HL-60/S4 treated with retinoic acid at 250 ng/mL for 4 days and 3 days (cell line): ENCODE data around the gene MYBBP1A.

ENCODE experiments used
- in situ Hi-C: fragments of 300-500 bp; cut with MboI; formaldehyde crosslinking; loops from 2 replicates; pipeline ENCODE4 v1.7.0; 2022; ENCODE audit warnings: low sequenced_read_pairs

Gene MYBBP1A

DNA sequence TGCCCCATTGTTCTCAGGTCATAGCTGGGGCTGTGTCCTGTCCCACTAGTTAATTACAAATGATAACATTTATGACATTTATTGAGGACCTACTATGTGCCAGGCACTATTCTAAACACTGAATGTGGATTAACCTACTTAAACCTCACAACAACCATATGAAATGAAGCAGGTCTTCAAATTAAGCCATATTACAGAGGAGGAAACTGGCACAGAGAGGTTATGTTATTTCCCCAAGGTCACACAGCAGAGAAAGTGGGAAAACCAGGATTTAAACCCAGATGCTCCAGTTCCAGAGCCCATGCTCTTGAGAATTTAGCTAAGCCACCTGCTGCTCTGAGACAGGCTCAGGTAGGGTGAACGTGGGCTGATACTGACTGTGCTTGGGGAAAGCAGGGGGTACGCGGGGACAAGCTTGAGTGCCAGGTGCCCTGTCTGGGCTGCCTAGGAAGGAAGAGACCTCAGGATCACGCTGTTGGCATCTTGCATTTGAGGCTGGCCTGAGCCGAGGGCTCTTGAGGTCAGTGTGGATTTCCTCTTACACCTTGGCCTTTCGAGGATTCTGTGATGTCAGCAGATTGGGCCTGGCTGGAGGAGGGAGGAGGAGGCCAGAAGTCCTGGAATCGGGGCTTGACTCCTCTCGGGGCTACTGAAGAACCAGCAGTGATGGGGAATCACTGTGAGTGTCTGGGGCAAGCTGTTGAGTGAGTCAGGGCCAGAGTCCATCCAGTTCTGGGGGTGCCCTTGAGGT is 47.6 kb downstream of the MYBBP1A start:
- in situ Hi-C loops, result no loop called here

DNA sequence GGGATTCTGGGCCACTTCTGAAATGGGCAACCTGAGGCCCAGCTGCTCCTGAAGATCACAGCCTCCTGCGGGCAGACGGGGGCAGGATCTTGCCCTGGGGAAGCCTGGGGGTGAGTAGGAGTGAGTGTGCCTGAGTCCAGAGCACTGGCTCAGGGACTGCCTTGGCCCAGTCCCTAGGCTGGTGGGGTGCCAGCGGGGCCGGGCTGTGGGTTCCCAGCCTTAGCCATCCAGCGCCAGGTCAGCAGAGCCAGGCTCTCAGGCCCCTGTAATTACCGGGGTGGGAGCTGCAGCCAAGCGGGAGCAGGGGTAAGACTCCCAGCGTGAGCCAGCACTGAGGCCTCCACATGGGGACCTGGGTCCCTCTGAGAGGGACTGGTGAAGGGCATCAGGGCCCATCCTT is 48.3 kb downstream of the MYBBP1A start:
- in situ Hi-C loops, result no loop called here

DNA sequence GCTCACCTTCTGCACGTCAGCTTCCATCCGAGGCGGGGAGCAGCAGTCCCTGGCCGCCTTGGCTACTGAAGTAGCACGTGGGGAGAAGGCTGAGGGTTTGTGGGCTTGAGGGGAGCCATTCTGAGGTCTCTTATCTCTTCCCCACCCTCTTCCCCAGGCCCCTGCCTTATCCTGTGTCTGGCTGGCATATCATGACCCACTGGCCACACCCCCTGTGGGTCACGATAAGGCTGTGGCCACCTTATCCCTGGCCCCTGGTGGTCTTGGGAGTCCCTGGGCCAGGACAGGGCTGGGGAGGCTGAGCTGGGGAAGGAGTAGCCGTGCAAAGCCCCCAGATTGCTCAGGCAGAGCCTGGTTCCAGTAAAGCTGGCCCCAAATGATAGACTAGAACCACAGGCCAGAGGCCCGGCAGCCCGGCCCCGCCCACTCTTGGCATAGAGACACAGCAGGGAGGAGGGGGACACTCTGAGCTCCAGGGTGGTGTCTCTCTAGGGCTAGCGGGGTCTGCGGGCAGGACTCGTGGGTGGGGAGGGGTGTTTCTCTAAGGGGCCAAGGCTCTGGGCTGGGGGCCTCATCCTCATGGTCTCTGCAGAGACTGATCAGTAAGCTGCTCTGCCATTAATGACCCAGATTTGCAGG is 48.9 kb downstream of the MYBBP1A start:
- in situ Hi-C loops, result no loop called here

DNA sequence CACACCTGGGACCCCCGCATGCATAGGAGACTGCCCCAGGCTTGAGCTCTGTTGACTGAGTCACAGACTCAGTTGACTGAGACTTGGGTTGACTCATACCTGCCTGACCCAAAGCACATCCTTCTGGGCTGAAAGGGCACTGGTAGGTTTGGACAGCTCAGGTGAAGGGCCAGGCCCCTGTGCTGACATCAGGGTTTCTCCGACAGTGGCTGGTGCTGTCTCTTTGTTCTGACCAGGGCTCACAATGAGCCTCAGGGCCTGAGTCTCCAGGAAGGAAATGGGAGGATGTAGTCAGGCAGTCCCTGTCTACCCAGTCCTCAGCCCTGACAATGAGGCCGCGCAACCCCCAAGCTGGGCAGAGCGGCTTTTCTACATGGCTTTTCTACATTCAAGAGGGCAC is 50.0 kb downstream of the MYBBP1A start:
- in situ Hi-C loops, result no loop called here

DNA sequence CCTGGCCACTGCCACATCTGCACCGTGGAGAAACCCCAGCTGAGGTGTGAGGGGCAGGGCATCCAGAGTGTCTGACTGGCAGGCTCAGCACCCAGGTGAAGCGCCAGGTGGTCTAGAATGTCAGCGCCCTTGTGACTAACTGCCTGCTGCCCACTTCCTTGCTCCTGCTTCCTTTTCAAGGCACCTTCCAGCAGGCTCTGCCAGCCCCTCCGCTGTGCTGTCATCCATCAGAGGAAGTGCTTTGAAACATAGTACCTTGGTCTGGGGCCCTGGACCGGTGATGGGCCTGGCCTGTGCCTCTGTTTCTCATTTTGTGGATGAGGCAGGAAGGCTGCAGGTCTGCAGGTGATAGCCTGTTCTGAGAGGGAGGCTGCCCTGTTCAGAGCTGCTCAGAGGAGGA is 51.0 kb downstream of the MYBBP1A start:
- in situ Hi-C loops, result no loop called here

DNA sequence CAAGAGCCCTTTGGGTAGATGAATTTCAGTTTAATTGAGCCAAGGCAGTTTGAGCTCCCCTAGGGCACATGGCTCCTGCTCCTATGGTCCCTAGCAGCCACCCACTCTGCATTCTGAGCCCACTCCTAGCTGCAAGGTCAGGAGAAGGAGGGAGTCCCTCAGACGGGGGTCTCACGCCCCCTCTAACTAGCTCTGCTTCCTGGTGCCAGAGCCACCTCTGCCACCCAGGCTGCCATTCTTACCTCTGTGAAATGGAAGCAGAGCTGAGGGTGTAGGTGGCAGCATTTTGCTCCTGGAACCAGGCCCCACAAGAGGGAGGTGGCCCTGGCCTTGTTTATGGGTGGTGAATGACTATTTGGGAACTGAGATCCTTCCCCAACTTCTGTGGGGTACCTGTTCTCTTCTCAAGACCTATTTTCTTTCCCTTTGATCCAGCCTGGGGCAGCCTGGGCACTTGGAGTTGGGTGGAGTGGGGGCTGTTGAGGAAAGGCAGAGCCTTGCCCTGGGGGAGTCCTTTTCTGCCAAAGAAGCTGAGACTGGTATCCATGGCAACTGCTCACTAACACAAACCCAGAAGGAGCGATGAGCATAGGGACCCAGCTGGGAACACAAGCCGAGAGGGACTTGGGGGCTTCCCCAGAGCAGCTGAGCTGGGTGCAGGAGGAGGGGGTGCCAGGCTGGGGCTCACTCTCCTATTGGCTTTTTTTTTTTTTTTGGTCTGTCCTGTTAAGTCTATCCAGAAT is 51.7 kb downstream of the MYBBP1A start:
- in situ Hi-C loops, result no loop called here

DNA sequence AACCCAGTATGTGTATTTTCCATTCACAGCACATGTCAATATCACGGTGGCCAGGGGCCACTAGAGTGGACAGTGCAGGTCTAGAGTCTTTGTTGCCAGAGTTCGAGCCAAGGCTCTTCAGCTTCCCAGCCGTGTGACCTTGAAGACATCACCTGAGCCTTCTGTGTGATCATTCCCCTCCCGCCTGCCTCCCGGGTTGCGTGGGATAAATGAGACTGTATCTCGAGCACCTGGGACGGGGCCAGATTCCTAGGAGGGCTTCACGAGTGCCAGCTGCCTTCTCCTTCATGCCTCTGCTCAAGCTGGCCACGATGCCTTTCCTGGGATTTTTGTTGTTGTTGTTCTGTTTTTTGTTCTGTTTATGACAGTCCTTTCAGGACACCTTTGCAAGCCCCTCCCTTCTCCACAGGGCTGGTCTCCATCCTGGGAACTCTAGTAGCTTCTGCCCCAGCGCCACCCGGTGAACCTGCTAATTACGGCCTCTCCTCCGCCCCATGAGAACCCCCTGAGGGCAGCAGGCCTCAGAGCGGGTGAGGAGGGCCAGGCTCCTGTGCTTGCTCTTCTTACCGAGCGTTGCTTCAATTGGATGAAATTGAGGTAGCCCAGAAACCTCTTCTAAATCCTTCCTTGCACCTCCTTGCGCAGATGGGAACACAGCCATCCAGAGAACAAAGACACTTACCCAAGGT is 52.6 kb downstream of the MYBBP1A start:
- in situ Hi-C loops, result no loop called here

DNA sequence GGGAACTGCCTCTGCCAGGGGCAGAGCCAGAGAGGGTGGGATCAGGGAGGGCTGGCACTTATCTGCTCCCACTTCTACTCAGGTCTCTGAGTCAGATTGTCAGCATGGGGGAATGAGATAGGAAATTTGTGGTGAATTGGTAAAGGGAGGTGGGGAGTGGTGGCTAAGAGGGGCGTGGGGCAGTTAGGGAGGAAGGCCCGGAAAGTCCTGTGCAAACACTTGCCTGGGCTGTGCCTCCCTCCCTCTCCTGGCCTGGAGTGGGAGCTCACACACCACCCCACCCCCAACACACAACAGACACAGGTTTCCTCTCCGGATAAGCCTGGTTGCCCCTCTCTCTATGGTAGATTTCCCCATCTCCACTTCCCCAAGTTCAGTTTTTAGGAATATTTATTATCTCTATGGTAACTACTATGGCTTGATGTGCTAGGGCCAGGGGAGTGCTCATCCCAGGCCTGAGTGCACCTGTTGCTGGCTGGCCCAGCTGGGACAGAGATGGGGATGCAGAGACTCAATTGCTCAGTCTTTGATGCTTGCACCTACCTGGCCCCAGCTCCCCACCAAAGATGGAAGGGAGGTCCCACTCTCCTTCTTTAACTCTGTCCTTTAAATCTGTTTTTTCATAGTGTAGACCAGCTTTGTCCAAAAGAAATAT is 53.8 kb downstream of the MYBBP1A start:
- in situ Hi-C loops, result no loop called here

DNA sequence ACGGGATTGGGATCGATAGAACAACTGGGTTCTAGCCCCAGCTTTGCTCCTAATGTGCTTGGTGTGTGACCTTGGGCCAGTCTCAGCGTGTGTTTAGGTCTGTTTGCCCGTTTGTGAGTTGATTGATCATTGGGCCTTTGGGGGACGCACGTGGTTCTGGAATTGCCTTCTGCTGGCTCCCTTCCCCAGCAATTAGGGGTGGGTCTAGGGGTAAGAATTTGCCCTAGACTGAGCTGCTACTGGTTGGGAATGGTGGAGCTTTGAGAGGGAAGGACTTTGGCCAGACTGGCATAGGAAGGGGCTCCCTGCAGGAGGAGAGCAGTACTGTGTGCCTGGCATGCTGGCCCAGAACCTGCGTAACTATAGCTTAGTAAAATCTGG is 55.0 kb downstream of the MYBBP1A start:
- in situ Hi-C loops, result no loop called here

DNA sequence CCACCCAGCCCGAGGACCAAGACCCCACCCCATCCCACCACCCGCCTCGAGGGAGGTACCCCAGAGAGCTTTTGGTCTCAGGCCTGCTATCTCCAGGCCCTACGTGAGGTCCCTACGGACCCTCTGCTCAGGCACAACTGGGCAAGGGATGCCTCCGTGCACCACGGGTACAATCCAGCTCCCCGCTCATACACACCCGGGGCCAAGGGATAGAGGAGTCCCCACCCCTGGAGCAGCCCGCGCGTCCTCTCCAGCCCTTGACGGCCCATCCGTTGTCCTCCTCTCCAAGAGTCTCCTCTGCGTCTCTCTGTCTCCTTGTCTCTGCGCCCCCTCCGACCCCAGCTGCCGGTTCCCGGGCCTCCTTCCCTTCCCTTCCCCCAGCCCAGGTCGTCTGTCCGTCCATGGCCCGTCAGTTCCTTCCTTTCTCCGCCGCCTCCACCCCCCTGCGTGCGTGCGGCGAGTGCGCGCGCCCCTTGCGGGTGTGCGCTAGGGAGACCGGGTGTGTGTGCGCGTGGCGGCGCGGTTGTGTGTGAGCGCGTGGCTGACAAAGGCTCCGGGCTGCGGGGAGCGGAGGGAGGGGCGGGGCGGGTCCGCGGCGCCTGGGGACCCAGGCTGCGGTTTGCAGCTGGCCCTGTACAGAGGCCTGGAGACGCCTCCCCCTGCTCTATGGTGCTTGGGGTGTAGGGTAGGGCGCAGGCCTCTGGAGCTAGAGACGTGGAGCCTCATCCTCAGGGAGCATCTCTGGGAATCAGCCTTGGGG is 55.6 kb downstream of the MYBBP1A start:
- in situ Hi-C loops, result no loop called here

DNA sequence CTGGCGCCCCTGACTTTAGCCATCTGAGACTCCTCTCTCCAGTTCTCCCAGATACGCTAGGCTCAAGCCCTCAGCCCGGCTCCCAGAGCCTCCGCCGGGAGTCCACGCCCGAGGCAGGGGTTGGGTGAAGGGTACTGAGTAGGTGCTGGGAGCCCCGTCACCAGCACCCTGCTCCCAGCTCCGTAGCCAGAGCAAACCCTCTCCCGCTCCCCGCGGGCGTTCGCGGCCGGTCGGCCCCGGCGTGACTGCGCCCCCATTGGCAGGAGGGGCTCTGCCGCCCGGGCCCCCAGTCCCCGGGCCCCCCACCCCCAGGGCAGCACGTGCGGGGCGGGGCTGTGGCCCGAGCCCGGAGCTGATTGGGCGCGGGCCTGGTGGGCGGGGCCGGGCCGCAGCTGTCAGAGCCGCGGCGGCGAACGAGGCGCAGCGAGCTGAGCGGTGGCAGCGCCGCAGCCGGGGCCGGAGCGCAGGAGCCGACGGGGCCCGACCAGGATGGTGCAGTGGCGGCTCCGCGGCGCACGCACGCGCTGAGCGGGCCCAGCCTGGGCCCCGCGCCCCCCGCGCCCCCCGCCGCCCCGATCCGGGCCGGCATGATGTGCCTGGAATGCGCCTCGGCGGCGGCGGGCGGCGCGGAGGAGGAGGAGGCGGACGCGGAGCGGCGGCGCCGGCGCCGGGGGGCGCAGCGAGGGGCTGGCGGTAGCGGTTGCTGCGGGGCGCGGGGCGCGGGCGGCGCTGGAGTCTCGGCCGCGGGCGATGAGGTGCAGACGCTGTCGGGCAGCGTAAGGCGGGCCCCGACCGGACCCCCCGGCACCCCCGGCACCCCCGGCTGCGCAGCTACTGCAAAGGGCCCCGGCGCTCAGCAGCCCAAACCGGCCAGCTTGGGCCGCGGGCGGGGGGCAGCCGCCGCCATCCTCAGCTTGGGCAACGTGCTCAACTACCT is 56.5 kb downstream of the MYBBP1A start, which contains the start of gene SPNS2:
SPNS2 (plus strand) TSS at position 421 of the 937 bp plus-strand sequence; CDS start at position 588, 167 bp downstream.
- in situ Hi-C loops, result no loop called here

DNA sequence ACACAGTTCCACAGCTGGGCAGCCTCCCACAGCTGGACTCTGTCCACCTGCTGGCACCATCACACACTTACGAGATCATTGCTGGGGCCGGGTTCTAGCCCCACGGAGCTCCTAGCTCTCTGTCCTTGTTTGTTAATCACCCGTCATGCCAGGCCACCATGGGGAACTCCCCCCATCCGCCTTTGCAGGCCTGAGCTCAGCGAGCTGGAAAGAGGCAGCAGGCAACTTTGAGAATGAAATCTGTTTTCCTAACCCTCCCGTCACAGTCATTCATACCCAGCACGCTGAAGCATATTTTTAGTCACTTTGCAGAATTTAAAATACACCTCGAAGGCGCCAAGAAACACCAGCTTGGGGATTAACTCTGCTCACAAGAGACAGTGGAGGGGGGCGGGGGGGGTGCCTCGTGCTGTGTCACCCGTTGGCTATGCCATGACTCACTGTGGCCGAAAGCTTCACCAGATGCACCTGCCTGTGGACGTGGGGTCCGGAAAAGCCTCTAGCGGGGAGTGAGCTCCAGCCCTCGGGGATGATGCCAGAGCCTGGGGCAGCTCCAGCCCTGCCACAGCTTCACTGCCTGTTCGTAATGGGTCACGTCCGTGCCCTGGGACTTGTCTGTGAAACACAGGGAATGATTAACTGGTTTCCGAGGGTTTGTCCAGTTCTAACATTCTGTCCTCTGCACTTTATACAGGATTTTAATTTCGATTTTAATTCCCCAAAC is 57.9 kb downstream of the MYBBP1A start:
- in situ Hi-C loops, result no loop called here

DNA sequence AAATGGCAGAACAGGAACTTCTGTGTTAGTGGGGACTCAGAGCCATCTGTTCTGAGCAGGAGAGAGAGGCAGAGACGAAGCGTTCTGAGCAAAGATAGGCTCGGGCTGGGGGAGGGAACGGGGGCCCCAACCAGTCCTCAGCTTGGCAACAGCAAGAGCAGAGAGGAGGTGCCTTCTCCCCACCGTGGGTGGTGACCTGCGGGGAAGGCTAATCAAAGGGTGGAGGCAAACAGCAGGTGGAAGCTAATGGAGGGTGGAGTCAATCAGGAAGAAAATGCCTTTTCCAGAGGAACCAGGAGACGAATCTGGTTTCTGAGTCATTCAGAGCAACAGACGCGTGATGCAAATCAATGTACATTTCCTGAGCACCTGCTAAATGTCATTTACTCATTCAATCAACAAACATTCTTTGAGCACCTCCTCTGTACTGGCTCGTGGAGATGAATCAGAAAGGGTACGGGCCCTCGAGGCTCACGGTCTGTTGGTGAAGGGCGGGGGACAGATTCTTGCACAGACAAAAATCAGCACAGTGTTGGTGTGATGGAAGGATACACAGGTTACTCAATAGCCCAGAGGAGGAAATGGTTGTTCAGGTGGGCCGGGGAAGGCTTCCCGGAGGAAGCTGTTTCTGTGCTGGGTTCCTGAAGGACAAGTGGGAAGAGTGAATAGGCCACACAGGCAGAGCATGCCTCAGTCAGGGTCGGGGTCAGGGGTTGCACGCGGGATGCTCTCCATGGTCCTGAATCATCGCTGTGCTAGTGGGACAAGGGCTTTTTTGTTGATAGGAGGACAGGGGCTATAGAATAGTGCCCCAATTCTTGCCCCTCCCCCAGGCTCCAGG is 62.2 kb downstream of the MYBBP1A start:
- in situ Hi-C loops, result no loop called here

DNA sequence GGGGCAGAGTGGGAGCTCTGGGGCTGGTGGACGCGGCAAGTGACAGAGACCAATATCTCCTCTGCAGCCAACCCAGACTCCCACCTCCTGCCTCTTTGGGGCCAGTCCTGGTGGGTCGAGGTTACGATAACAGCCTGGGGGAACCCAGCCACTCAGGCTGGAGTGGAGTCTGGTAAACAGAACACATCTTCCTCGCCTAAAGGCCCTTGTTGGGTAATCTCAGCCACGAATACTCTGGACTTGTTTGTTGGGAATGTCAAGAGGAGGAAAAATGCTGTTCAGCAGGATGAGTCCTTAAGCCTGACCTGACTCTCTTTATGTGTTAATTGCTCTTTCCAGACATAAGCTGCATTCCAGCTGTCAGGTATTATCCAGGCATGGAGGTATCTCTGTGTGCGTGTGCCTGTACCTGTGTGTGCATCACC is 64.5 kb downstream of the MYBBP1A start:
- in situ Hi-C loops, result no loop called here

DNA sequence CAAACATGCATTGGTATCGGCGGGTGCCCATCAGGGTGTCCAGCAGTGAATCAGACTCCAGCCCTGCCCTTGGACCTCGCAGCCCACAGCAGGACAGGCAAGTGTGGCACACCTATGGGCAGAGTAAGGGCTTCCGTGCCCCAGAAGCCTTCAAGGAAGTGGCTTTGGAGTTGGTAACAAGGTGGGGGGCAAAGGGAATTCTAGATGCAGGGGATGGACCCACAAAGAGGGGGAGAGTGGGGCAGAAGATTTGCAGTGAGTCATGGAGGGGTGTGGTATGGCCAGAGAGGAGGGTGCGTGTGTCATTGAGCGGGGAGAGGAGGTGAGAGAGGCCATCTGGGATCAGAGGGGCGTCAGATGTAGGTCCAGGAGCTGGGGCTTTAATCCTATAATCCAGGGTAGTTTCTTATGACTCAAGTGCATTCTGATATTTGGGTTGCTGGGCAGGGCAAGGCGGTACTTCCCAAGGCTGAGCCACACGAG is 65.0 kb downstream of the MYBBP1A start:
- in situ Hi-C loops, result no loop called here

DNA sequence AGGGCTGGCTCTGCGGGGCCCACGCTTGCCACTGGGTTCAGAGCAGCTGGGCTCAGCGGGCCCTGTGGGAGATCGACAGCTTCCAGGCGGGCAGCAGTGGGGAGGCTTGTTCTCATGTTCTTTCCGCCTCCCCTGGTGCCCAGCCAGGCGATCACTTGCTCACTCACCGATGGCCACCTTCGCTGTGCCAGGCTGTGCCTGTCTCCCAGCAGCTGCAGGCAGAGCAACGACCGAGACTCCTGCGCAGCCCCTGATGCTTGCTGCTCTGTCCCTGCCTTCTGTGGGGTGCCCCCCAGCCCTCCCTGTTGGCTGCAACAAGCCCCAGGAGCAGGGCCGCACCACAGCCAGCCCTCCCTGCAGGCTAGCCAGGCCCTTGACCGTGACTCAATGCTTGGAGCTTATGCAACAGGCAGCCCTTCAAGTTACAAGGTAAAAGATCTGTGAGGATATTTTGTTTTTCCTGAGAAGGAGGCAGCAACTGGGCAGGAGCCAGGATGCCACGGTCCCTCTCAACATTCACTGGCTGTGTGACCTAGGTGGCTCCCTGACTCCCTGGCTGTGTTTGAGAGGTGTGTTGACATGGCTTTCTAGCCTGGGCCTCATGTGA is 66.1 kb downstream of the MYBBP1A start:
- in situ Hi-C loops, result no loop called here
